ENCODE results near the gene IFNA6.

IFNA6 gene

GRCh38 chr9:21331676-21332402 lies 18.8 kb downstream of the IFNA6 start:
- DNase-seq, result no peak

- no peak for DNase-seq
These were observed 24.1 kb downstream of the IFNA6 start for GRCh38 chr9:21326526-21327139.

- no peak for DNase-seq
These were observed 26.6 kb downstream of the IFNA6 start for GRCh38 chr9:21324047-21324446.

GRCh38 chr9:21322911-21323461 lies 27.7 kb downstream of the IFNA6 start:
- no peak for DNase-seq

GRCh38 chr9:21320465-21320864 lies 30.2 kb downstream of the IFNA6 start:
- no peak for DNase-seq

GRCh38 chr9:21317956-21318923 lies 32.4 kb downstream of the IFNA6 start:
- DNase-seq, result peak in 18 of 56 donors; percentile 3 to 66 (median 20)

GRCh38 chr9:21316860-21317259 lies 33.8 kb downstream of the IFNA6 start:
- DNase-seq, result no peak

- DNase-seq, result no peak
These were observed 34.5 kb downstream of the IFNA6 start for GRCh38 chr9:21316032-21316842.

GRCh38 chr9:21314152-21314551 lies 36.5 kb downstream of the IFNA6 start:
- DNase-seq, result no peak

- DNase-seq, result no peak
These were observed 38.8 kb downstream of the IFNA6 start for GRCh38 chr9:21311889-21312288.

- DNase-seq, result no peak
These were observed 45.5 kb downstream of the IFNA6 start, which contains the start of gene IFNA5 for GRCh38 chr9:21305213-21305612. Gene IFNA5 (minus strand): TSS chr9:21305313. CDS start chr9:21305256, 57 bp downstream.

Data from nucleus accumbens (tissue), 56 donors.